Activated naive CD8-positive, alpha-beta T cell treated with anti-CD3 and anti-CD28 coated beads for 36 hours (primary cell): ENCODE measurements around the gene ARHGAP28. TPM values are rescaled to one million over a fixed set of nuclear protein-coding genes. Genes with fewer than 3 reads are reported as not detected.
"Not testable (repeated sequence)": the region's sequence is repeated elsewhere in the genome, so short reads cannot be mapped to it uniquely, and the experiment has no call there.

ENCODE experiments used
- DNase-seq: peaks from one replicate; pipeline ENCODE4 v3.0.0; 2021
- H3K27ac Mint-ChIP-seq: one replicate; pipeline ENCODE4 v1.8.0; 2022; ENCODE audit warnings: mild to moderate bottlenecking, moderate library complexity, mixed read lengths
- H3K27me3 Mint-ChIP-seq: one replicate; pipeline ENCODE4 v1.8.0; 2022; ENCODE audit warnings: mild to moderate bottlenecking, mixed read lengths
- H3K36me3 Mint-ChIP-seq: one replicate; pipeline ENCODE4 v1.8.0; 2021; ENCODE audit warnings: mild to moderate bottlenecking, mixed read lengths
- H3K4me1 Mint-ChIP-seq: one replicate; pipeline ENCODE4 v1.8.0; 2021; ENCODE audit warnings: mixed read lengths
- H3K4me3 Mint-ChIP-seq: one replicate; pipeline ENCODE4 v1.8.0; 2022; ENCODE audit warnings: mild to moderate bottlenecking, moderate library complexity, mixed read lengths
- H3K9me3 Mint-ChIP-seq: one replicate; pipeline ENCODE4 v1.8.0; 2022; ENCODE audit warnings: mixed read lengths
- total RNA-seq, 2 experiments: library from RNA; stranded (reverse); gene quantifications; one replicate each; pipeline ENCODE4 v1.2.3, GENCODE V29; 2021

Gene ARHGAP28
- total RNA-seq, 2 experiments from 2014 or later, result not detected

DNA sequence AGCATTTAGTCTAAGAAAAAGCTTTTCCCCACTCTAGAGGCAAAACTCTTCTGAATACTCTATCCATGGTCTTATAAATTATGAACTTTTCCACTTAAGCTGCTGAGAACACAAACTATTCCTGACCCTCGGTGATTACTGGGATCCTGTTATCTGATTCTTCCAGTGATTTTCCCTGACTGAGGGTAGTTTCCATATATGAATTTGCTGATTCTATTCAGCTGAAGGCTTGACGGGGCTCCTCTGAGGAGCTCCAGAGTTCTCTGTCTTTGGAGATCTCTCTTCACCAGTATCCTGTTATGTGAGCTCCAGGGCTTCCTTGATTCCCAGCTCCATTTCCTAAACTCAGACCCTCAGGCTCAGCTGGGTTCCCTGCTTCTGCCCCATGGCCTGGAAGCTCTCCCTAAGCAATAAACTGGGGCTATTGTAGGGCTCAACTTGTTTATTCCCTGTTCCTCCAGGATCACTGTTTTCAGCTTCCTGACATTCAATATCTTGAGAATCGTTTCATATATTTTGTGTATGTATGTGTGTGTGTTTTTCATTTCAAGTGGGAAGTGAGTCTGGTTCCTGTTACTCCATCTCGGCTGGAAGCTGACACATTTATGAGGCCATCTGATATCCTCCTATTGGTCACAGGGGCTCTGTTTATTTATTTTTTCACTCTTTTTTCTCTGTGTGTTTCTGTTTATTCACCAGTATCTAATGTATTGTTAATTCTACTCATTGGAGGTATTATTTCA lies 78.2 kb downstream of the ARHGAP28 start:
- Mint-ChIP-seq H3K9me3 (peaks cover 5% of the 10 kb centered on the region), H3K36me3 (no peaks in the 10 kb centered on the region), H3K27ac (no peak overlapping the region), H3K4me1 (no peaks in the 10 kb centered on the region), H3K4me3 (no peak overlapping the region), H3K27me3 (no peaks in the 10 kb centered on the region)
- DNase-seq, result no peak

DNA sequence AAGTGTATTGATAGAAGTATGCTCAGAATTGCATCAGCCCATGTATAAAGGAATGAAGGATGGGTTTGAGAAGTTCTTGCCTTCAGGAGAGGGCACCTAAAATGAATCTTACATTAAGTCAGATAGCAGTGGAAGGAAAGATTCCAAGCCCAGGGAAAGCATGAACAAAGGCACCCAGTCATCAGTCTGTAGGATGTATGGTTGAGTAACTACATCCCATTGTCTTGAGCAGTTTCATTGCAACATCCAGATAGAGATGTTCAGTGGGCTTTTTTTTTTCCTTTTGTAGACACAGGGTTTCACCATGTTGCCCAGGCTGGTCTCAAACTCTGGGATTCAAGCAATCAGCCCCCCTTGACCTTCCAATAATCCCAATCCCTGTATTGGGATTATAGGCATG lies 80.7 kb downstream of the ARHGAP28 start:
- Mint-ChIP-seq H3K9me3 (peaks cover 5% of the 10 kb centered on the region), H3K4me1 (no peaks in the 10 kb centered on the region), H3K27me3 (no peaks in the 10 kb centered on the region), H3K36me3 (no peaks in the 10 kb centered on the region), H3K27ac (no peak overlapping the region), H3K4me3 (no peak overlapping the region)
- DNase-seq, result no peak

DNA sequence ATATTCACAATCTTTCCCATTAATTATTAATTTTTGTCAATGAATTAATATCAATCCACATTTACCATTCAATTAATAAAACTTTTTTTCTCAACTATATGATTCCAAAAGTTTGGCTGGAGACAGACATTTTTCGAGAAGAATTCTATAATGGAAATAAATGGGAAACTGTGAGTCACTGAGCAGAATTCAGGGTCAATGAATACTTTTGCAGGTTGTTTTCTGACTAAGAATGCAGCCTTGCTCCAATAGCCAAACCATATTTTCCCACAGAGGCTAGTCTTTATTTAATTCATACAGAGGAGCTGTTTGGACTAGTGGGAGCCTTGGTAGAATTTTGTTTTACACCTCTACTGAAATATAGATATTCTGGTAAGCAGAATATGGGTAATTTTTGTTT lies 82.3 kb downstream of the ARHGAP28 start:
- Mint-ChIP-seq H3K27ac (no peak overlapping the region), H3K4me3 (no peak overlapping the region), H3K36me3 (no peaks in the 10 kb centered on the region), H3K4me1 (no peaks in the 10 kb centered on the region), H3K9me3 (peaks cover 5% of the 10 kb centered on the region), H3K27me3 (no peaks in the 10 kb centered on the region)
- DNase-seq, result no peak

DNA sequence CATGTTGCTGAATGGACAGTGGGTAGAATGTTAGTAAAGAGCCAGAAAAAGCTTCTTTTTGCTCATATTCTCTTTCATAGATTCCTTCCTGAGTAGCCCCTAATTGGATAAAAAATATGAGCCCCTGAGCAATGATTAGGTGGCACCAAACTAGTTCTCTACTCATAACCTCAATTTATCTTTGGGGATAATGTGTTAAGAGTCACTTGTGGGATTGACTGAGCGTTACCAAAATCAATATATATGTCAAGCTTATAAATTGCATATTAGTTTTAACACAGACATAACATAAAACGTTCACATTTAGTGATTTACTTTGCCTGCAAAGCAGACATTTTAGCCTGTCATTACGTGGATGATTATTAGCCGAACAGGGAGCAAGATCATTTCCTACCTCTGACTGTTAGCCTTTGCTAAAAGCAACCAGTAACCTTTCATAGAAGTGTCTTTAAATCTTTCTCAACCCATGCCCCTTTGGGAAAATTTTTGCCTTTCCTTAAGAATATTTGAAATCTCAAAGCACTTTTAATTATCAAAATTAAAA lies 85.4 kb downstream of the ARHGAP28 start:
- no peaks in the 10 kb centered on the region for H3K9me3 Mint-ChIP-seq
- no peak overlapping the region for H3K4me3 Mint-ChIP-seq
- no peaks in the 10 kb centered on the region for H3K4me1 Mint-ChIP-seq
- H3K36me3 Mint-ChIP-seq, result no peaks in the 10 kb centered on the region
- H3K27ac Mint-ChIP-seq, result no peak overlapping the region
- peaks cover 3% of the 10 kb centered on the region for H3K27me3 Mint-ChIP-seq
- no peak for DNase-seq

DNA sequence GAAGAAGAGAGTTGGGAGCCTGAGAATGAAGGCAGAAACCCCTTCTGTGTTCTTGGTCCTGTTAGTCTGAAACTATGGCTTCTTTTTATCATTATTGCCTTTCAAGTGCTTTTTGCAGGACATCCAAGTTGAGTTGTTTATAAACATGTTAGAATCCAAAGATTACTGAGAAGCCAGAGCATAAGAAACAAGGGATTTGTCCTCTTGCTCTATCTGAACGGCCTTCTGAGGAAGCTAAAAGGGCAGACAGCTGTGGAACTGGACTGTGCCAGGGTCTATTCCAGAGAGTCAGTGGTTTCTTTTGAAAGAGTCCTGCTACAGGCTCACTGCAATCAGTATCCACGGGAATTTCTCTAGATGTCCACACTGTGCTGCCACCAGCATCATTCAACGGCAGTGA lies 86.6 kb downstream of the ARHGAP28 start:
- Mint-ChIP-seq H3K4me1 (no peaks in the 10 kb centered on the region), H3K36me3 (no peaks in the 10 kb centered on the region), H3K4me3 (no peak overlapping the region), H3K27me3 (peaks cover 3% of the 10 kb centered on the region), H3K9me3 (no peaks in the 10 kb centered on the region), H3K27ac (no peak overlapping the region)
- no peak for DNase-seq

DNA sequence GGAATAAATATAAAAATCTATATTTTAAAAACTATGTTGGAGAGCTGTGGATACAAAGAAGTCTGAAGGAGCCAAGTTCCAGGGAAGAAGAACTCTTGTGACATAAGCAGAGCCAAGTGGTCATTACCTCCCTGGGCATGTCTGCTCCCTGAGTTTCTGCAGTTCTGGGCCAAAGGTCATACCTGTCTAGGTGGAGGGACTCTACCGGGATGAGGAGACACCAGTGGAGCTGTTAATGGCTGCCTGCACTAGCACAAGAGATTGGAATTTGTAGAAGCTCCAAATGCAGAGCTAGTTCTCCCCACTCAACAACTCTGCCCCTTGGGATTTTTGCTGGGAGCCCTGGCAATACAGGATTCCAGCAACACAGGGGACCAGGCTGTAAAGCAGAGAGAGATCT lies 89.8 kb downstream of the ARHGAP28 start:
- no peak overlapping the region for H3K4me3 Mint-ChIP-seq

DNA sequence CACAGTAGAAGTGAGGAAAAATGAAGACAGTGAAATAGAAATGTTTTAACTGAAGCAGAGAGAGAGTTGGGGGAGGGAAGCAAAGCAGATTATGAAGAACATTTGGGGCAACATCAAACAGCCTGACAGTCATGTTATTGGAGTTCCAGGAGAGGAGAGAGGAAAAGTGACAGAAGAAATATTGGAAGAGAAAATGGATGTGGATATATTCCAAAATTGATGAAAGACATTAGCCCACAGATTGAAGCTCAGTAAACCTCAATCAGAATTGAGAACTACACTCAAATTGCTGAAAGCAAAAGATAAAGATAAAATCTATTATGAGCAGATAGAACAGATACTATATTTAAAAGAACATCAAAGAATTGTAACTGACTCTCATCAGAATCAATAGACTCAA lies 90.8 kb downstream of the ARHGAP28 start:
- DNase-seq, result no peak
- no peaks in the 10 kb centered on the region for H3K9me3 Mint-ChIP-seq
- peaks cover 3% of the 10 kb centered on the region for H3K27me3 Mint-ChIP-seq
- H3K4me3 Mint-ChIP-seq, result no peak overlapping the region
- no peaks in the 10 kb centered on the region for H3K4me1 Mint-ChIP-seq
- no peak overlapping the region for H3K27ac Mint-ChIP-seq
- no peaks in the 10 kb centered on the region for H3K36me3 Mint-ChIP-seq

More for the DNA sequence above, 89.8 kb downstream of the ARHGAP28 start:
- H3K9me3 Mint-ChIP-seq, result no peaks in the 10 kb centered on the region
- no peak for DNase-seq
- H3K36me3 Mint-ChIP-seq, result no peaks in the 10 kb centered on the region
- no peak overlapping the region for H3K27ac Mint-ChIP-seq
- peaks cover 3% of the 10 kb centered on the region for H3K27me3 Mint-ChIP-seq
- no peaks in the 10 kb centered on the region for H3K4me1 Mint-ChIP-seq

DNA sequence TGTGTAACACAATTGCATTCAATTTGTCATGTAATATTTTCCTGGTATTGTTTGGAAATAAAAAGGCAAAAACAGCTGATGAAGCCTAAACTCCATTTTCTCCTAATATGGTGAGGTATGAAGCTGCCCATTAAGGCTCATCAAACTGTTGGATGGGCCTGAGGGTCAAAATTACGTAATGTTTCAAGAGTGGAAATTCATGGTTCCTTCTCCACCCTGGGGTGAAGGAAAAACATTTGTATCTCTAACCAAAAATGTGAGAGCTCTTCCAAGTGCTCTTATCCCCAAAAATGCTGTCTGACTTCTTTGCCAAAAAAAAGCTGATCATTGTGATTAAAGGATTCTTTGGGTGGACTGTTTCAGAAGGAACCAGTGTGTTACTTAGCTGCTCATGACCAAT lies 91.8 kb downstream of the ARHGAP28 start:
- Mint-ChIP-seq H3K4me3 (no peak overlapping the region), H3K27ac (no peak overlapping the region), H3K4me1 (no peaks in the 10 kb centered on the region), H3K27me3 (peaks cover 3% of the 10 kb centered on the region), H3K9me3 (no peaks in the 10 kb centered on the region), H3K36me3 (no peaks in the 10 kb centered on the region)
- DNase-seq, result no peak

DNA sequence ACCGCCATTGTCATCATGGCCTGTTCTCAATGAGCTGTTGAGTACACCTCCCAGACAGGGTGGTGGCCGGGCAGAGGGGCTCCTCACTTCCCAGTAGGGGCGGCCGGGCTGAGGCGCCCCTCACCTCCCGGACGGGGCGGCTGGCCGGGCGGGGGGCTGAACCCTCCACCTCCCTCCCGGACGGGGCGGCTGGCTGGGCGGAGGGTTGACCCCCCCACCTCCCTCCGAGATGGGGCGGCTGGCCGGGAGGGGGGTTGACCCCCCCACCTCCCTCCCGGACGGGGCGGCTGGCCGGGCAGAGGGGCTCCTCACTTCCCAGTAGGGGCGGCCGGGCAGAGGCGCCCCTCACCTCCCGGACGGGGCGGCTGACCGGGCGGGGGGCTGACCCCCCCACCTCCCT lies 97.6 kb downstream of the ARHGAP28 start:
- not testable (repeated sequence) for H3K4me1 Mint-ChIP-seq, H3K27me3 Mint-ChIP-seq, H3K4me3 Mint-ChIP-seq, H3K9me3 Mint-ChIP-seq, H3K36me3 Mint-ChIP-seq, H3K27ac Mint-ChIP-seq
- DNase-seq, result peak; percentile 1

DNA sequence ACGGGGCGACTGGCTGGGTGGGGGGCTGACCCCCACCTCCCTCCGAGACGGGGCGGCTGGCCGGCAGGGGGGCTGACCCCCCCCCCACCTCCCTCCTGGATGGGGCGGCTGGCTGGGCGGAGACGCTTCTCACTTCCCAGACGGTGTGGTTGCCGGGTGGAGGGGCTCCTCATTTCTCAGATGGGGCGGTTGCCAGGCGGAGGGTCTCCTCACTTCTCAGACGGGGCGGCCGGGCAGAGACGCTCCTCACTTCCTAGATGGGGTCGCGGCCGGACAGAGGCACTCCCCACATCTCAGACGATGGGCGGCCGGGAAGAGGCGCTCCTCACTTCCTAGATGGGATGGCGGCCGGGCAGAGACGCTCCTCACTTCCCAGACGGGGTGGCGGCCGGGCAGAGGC lies 98.0 kb downstream of the ARHGAP28 start:
- not testable (repeated sequence) for H3K27ac Mint-ChIP-seq, H3K36me3 Mint-ChIP-seq, H3K4me3 Mint-ChIP-seq, DNase-seq, H3K9me3 Mint-ChIP-seq, H3K27me3 Mint-ChIP-seq, H3K4me1 Mint-ChIP-seq

DNA sequence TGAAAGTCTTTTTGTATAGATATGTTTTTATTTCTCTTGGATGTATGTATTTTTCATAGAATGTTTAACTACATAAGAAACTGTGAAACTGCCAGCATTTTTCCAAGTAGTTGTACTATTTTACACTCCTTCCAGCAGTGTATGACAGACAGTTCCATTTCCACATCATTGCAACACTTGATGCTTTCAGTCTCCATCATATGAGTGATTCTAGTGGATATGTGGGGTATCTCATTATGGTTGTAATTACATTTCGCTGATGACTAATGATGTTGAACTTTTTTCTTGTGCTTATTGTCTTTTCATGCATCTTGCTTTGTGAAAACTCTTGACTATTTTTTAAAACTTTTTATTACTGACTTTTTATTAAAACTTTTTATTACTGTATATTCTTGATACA lies 101.4 kb downstream of the ARHGAP28 start:
- DNase-seq, result no peak
- Mint-ChIP-seq H3K27me3 (no peaks in the 10 kb centered on the region), H3K4me3 (no peak overlapping the region), H3K36me3 (no peaks in the 10 kb centered on the region), H3K27ac (no peak overlapping the region), H3K9me3 (peaks cover 3% of the 10 kb centered on the region), H3K4me1 (no peaks in the 10 kb centered on the region)

DNA sequence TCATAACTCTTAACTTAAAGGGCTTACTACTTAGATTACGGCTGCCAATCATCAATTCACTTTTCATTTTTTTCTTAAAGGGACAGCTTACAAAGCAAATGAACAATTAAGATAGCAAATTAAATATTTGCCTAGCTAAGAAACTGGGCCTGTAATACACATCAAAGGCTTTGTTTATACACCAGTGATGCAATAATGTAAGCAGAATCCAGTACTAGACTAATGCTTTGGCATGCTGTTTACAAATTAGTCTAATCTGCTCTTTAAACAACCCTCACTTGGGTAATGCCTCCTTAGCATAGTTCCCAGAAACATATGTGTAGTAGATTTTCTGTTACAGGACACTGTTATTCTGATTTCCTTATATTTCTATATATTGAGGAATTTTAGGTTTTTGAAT lies 105.8 kb downstream of the ARHGAP28 start:
- Mint-ChIP-seq H3K27me3 (no peaks in the 10 kb centered on the region), H3K4me1 (no peaks in the 10 kb centered on the region), H3K36me3 (no peaks in the 10 kb centered on the region), H3K9me3 (peaks cover 7% of the 10 kb centered on the region), H3K27ac (no peak overlapping the region), H3K4me3 (no peak overlapping the region)
- DNase-seq, result no peak

DNA sequence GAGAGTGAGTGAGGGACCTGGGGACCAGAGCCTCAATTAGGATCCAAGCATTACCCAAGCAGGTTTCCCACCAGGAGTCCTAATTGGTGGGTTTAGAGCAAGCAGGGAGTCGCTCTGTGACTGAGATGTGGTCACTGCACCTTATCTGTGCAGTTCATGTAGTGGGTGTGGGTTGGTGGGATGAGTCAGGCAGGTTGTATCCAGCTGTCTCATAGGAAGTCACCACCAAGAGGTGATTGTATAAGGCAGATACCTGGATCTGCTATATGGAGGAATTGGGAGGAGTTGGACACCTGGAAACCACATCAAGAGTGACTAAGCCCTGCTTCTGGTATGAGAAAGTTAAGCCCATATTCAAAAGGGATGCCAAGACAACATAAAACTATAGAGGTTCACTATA lies 106.8 kb downstream of the ARHGAP28 start:
- H3K27me3 Mint-ChIP-seq, result no peaks in the 10 kb centered on the region
- no peak overlapping the region for H3K4me3 Mint-ChIP-seq
- H3K9me3 Mint-ChIP-seq, result peaks cover 7% of the 10 kb centered on the region
- DNase-seq, result no peak
- no peaks in the 10 kb centered on the region for H3K36me3 Mint-ChIP-seq
- H3K27ac Mint-ChIP-seq, result no peak overlapping the region
- no peaks in the 10 kb centered on the region for H3K4me1 Mint-ChIP-seq

DNA sequence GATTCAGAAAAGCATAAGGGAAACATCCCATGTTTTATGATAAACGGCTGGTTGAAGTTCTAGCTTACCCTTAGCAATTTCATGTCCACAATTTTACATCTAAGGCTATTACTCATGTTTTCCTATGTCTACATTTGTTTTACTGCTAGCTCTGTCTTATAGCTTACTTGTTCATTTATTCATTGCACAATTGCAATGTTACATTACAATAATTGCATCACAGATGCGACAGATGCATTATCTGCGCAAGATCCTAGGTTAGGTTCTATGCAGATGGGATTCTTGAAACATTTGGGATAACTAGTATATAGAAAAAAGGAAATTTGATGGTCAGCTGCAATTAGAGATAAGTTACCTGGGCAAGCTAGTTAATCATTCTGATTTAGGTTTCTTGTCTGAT lies 108.4 kb downstream of the ARHGAP28 start:
- DNase-seq, result no peak
- Mint-ChIP-seq H3K4me3 (no peak overlapping the region), H3K27me3 (no peaks in the 10 kb centered on the region), H3K36me3 (no peaks in the 10 kb centered on the region), H3K9me3 (peaks cover 6% of the 10 kb centered on the region), H3K27ac (no peak overlapping the region), H3K4me1 (no peaks in the 10 kb centered on the region)

DNA sequence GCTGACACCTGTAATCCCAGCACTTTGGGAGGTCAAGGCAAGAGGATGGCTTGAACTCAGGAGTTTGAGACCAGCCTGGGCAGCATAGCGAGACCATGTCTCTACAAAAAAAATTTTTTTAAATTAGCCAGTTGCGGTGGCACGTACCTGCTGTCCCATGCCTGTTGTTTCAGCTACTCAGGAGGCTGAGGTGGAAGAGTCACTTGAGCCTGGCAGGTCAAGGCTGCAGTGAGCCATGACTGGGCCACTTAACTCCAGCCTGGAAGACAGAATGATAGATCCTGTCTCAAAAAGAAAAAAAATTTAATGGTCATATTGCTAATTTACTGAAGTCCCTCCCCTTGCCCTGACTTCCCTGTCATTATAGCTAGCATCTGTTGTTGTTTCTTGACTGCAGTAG lies 112.6 kb downstream of the ARHGAP28 start:
- Mint-ChIP-seq H3K27me3 (no peaks in the 10 kb centered on the region), H3K9me3 (peaks cover 4% of the 10 kb centered on the region), H3K4me3 (no peak overlapping the region), H3K4me1 (no peaks in the 10 kb centered on the region), H3K27ac (no peak overlapping the region), H3K36me3 (no peaks in the 10 kb centered on the region)
- no peak for DNase-seq

DNA sequence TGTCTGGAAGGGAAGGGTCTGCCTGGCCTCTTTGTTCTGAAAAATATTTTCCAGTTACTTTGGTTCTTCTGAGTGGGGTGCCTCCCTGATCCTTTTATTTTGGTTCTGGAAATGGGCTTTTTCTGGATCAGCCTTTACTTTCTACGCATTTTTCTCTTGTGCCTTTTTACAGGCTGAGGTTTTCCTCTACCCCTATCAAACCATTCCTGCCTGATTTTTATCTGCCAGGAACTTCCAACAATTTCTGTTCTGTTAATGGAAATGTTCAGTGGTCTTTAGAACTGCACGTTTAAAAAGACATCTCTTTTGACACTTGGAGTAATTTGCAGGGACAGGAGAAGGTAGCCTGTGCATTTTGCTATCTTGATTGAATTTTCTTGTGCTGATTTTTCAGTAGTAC lies 113.8 kb downstream of the ARHGAP28 start:
- Mint-ChIP-seq H3K4me1 (no peaks in the 10 kb centered on the region), H3K27ac (no peak overlapping the region), H3K36me3 (no peaks in the 10 kb centered on the region), H3K9me3 (peaks cover 4% of the 10 kb centered on the region), H3K4me3 (no peak overlapping the region), H3K27me3 (no peaks in the 10 kb centered on the region)
- DNase-seq, result no peak
